Measurements from ENCODE around the gene FAM187B.

FAM187B gene

DNA sequence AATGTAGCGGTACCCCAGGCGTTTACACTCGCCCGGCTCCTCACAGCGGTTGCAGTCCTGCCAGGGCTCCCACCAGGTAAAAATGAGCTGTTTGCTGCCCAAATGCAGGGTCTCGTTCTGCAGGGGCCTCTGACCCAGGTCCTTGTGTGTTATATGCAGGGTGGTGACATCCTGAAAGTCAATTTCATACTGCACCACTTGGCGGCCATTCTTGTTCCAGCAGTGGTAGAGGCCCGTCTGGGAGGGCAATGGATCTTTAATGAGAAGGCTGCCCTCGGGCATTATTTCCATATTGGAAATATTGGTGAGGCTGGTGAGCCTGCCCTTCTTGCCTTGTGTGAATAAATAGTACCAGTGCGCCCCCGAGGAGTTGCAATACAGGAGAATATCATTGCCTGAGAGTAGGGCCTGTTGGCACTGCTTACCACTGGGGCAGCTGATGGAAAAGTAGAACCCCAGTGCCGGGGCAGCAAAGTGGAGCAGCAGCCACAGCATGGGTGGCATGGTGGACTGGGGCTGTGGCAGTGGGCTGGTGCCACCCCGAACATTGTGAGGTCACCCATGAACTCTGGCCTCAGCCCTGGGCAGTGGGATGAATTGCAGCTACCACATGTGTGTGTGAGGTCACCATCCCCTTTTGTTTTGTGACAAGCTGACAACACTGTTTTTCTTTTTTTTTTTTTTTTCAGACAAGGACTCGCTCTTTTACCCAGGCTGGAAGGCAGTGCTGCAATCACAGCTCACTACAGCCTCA, at the start of gene FAM187B:
Gene FAM187B (minus strand): TSS at position 563 of the 754 bp plus-strand sequence. CDS start 59 bp downstream, at position 504.
- no peak for DNase-seq

- DNase-seq: no peak
These were observed 48.3 kb upstream of the FAM187B start for GRCh38 chr19:35276706-35277281.

DNA sequence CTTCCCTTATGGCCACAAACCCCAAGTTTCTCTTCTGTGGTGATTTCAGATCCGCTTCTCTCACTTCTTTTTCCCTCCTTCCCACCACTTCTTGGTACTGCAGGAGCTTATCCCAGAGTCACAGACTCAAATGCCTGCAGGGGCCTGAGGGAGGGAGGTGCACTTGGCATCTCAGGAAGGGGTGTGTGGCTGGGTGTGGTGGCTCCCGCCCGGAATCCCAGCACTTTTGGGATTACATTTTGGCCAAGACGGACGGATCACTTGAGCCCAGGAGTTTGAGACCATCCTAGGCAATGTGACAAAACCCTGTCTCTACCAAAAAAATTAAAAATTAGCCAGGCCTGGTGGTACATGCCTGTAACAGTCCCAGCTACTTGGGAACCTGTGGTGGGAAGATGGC, 45.8 kb upstream of the FAM187B start:
- no peak for DNase-seq

- DNase-seq: no peak
These were observed 45.2 kb upstream of the FAM187B start for GRCh38 chr19:35273686-35274259.

DNA sequence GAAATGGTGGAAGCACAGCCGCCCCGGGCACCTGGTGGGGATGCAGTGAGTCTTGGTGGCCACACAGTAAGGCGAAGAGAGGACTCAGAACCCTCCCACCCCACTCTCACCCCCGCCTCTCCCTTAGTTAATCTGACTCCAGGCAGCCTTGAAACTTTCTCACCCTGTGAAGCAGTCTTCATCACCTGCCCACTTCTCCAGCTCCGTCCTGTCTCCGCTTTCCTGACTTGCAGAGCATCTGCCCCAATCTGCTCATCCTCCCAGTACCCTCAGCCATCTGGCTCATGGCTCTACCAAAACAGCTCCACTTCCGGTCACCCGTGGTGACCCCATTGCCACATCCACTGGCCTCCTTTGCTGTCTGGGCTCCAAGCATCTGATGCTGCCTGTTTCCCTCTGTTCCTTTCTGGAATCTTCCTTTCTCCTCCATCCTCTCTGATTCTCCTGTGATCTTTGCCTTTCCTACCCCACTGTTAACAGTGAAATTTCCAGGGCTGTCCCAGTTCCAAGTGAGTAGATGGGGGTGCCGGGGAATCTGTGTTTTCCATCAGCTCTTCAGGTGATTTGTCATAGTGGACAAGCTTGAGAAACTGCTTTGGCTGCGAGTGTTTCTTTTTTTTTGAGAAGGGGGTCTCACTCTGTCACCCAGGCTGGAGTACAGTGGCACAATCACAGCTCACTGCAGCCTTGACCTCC, 44.6 kb upstream of the FAM187B start:
- DNase-seq: no peak

DNA sequence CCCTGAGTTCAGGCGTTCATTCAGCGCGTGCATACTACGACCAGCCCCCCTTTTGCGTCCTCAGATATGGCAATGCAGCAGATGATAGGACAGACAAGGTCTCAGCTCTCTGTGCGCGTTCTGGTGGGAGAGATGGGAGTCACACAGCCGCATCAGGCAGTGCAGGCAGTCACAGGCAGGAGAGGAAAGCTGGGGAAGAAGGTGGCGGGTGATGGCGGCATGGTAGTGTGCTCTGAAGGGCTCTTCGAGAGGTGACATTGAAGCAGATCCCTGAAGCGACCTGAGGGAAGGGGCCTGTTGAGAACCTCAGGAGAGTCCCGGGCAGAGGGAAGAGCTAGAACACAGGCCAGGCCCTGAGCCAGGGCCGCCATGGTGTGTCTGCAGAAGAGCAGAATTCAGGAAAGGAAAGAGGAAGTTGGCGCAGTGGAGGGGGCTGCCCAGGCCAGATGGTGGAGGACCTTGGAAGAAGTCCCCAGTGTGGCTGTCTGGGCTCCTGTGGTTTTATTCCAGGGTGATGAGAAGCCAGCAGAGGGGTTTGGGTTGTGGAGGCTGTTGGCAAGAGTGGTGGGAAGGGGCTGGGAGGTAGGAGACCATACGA, 43.7 kb upstream of the FAM187B start:
- no peak for DNase-seq

- no peak for DNase-seq
These were observed 43.0 kb upstream of the FAM187B start for GRCh38 chr19:35271546-35271945.

DNA sequence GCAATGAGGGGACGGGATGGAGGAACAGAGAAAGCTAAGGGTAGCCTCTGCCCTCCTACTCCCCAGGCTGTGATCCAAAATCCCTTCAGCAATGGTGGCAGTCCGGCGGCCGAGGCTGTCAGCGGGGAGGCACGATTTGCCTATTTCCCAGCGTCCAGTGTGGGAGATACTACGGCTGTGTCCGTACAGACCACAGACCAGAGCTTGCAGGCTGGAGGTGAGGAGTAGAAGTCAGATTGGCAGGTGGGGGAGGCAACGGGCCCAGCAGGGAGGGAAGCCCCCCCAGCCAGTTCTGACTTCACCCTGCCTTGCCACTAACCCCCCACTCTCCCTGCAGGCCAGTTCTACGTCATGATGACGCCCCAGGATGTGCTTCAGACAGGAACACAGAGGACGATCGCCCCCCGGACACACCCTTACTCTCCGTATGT, 41.9 kb upstream of the FAM187B start:
- no peak for DNase-seq

DNA sequence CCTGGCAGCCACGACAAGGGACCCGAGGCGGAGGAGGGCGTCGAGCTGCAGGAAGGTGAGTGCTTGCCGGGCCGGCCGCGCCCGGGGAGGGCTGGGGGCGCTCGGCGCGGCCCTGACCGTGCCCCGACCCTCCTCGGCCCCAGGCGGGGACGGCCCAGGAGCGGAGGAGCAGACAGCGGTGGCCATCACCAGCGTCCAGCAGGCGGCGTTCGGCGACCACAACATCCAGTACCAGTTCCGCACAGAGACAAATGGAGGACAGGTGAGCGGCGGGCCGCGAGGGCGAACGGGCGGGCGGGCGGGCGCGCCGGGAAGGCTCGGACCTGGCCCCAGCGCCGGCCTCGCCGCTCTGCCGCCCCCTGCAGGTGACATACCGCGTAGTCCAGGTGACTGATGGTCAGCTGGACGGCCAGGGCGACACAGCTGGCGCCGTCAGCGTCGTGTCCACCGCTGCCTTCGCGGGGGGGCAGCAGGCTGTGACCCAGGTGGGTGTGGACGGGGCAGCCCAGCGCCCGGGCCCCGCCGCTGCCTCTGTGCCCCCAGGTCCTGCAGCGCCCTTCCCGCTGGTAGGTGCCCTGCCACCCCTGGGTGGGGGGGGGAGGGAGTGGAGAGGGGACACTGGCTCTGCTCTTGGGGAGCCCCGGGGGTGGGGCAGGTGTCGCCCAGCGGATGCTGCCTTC, 41.0 kb upstream of the FAM187B start:
- peak; percentile 92 for DNase-seq

- DNase-seq: peak; percentile 88
These were observed 40.2 kb upstream of the FAM187B start, which contains the start of gene USF2 for GRCh38 chr19:35268536-35269437. TSS of gene USF2 (plus strand) at chr19:35268962. CDS start at chr19:35269102, 140 bp downstream.

GRCh38 chr19:35267818-35268535, 39.4 kb upstream of the FAM187B start:
- peak; percentile 92 for DNase-seq

DNA sequence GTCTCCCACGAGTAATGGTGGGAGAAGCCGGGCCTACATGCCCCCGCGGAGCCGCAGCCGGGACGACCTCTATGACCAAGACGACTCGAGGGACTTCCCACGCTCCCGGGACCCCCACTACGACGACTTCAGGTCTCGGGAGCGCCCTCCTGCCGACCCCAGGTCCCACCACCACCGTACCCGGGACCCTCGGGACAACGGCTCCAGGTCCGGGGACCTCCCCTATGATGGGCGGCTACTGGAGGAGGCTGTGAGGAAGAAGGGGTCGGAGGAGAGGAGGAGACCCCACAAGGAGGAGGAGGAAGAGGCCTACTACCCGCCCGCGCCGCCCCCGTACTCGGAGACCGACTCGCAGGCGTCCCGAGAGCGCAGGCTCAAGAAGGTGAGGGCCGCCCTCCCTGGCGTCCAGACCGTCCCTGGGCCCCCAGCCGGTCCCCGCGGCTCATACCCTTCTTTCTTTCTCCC, 38.8 kb upstream of the FAM187B start:
- peak; percentile 81 for DNase-seq

DNA sequence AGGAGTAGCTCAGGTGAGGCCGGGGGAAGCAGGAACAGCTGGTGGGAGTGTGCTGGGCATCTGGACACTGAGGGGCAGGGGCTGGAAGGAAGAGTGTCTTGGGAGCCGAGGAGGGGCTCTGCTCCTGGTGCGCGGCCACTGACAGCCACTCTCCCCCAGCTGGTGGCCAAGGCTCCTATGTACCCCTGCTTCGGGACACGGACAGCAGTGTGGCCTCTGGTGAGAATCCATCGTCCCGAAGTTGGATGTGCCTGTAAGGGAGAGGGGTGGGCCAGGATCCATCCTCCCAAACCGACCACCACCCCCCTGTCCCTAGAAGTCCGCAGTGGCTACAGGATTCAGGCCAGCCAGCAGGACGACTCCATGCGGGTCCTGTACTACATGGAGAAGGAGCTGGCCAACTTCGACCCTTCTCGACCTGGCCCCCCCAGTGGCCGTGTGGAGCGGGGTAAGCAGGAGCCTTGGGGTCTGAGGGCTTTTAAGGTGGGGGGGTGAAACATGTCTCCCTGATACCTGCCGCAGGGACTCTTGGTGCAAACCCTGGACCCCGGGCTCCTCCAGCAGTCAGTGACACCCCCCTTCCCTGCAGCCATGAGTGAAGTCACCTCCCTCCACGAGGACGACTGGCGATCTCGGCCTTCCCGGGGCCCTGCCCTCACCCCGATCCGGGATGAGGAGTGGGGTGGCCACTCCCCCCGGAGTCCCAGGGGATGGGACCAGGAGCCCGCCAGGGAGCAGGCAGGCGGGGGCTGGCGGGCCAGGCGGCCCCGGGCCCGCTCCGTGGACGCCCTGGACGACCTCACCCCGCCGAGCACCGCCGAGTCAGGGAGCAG, 38.2 kb upstream of the FAM187B start:
- peak; percentile 64 for DNase-seq

DNA sequence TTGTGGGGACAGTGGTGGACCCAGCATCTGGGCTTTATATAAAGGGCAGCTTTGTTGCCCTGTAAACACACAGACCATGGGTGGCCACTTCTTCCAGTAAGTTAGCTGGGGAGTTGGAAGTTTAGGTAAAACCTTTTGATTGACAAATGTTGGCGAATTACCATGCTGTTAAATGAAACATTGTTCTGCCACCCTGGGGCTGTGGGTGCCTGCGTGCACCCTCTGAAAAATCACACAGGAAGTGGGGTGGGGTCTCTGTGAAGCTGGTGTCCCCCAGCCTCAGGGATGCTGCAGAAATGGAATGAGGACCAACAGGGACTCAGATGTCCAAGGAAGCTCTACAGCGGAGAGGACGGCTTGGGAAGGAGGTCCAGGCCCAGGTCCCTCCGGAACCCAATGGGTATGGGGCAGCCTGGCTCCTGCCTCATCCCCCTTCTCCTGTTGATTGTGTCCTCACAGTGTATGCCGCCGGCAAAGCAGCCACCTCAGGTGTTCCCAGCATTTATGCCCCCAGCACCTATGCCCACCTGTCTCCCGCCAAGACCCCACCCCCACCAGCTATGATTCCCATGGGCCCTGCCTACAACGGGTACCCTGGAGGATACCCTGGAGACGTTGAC, 37.5 kb upstream of the FAM187B start:
- DNase-seq: peak; percentile 58

GRCh38 chr19:35265126-35265899, 36.8 kb upstream of the FAM187B start:
- DNase-seq: peak; percentile 64

DNA sequence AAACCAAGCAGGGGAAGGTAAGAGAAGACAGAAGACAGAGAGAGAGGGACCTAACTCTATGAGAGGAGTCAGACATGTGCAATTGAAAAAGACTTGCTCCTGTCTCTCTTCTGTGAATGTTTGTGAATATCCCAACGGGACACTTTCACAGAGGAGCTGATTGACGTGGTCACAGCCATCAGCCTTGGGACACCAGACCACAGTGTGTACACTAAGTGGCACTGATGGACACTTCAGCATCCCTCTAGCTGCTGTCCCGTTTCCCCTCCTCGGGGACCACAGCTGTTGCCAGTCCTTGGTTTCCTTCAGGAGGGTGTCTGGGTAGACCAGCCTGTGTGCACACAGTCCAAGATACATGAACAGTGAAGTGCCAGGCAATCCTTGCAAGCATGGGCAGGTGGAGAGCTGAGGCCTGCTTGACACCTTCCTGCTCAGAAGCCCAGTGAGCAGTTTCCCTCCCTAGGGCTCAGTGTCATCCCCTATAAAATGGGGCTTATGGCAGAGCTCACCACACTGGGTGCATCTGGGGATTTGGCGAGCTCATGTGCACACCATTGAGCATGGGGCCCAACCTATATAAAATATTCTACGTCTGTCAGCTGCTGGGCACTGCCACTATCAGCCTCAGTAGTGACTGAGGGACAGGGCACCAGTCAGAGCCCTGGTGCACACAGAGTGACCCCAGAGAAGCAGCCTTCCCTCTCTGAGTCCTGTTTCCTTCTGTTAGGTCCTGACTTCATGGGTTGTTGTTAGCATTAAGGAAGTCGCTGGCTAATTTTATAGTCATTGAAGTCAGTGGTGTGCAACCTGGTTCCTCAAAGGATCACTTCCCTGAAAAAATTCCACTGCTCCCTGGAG, 36.0 kb upstream of the FAM187B start:
- DNase-seq: peak; percentile 55

- DNase-seq: peak; percentile 47
These were observed 33.7 kb upstream of the FAM187B start for GRCh38 chr19:35262101-35262761.
